ENCODE measurements around the gene BCLAF3.

DNA sequence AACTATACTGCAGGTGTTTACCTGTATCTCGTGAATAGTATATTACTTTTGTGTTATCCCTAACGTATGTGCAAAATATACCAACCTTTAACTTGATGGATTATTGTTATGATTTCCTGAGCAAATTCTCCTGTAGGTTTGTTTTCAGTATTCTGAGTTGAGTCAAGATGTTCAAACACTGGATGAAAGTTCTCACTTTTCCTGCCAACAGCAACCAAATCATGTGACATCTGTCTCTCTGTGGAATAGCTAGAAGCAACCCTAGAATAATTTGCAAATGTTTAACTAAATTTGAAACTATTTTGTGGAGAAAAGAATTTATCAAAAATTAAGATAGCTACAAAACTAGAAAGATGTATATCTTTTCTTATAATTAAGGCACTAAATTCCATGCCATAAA is 35.6 kb downstream of the BCLAF3 start:
- TF ChIP-seq ELF4 (IDR thresholded peaks at IDR 0.05) (no peak), FOXA1 (IDR thresholded peaks at IDR 0.05) (no peak), BHLHE40 (IDR thresholded peaks at IDR 0.05; ENCODE audit: borderline replicate concordance) (no peak), HDGF (IDR thresholded peaks at IDR 0.05; ENCODE audit: borderline replicate concordance) (no peak), LEF1 (IDR thresholded peaks at IDR 0.05; ENCODE audit: borderline replicate concordance) (no peak)
